ENCODE measurements around the gene IL15RA.
"Not testable (repeated sequence)": the region's sequence is repeated elsewhere in the genome, so short reads cannot be mapped to it uniquely, and the experiment has no call there.

IL15RA gene

GRCh38 chr10:5921746-5922145 lies 55.6 kb downstream of the IL15RA start:
- no peak for DNase-seq (ENCODE audit: low read depth)

DNA sequence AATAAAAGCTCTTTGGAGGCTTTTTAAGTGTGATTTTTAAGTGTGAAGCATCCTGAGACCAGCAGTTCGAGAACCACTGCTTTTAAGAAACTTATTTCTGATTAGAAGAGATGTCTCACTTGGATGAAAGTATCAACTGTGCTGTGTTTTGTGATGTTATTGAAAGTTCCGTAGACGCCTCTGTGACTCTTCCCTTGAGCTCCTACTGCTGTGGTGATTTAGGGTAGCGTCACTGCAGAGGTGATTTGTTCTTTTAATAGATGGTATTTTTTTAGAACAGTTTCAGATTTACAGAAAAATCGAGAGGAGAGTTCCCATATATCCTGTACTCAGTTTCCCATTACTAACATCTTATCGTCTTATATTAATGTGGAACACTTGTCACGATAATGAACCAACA lies 57.8 kb downstream of the IL15RA start:
- no peak for DNase-seq (ENCODE audit: low read depth)

GRCh38 chr10:5918763-5919162 lies 58.6 kb downstream of the IL15RA start:
- DNase-seq (ENCODE audit: low read depth), result no peak

GRCh38 chr10:5917305-5917704 lies 60.0 kb downstream of the IL15RA start:
- DNase-seq (ENCODE audit: low read depth), result no peak

GRCh38 chr10:5915451-5915850 lies 61.9 kb downstream of the IL15RA start:
- no peak for DNase-seq (ENCODE audit: low read depth)

GRCh38 chr10:5913736-5914135 lies 63.6 kb downstream of the IL15RA start:
- no peak for DNase-seq (ENCODE audit: low read depth)

DNA sequence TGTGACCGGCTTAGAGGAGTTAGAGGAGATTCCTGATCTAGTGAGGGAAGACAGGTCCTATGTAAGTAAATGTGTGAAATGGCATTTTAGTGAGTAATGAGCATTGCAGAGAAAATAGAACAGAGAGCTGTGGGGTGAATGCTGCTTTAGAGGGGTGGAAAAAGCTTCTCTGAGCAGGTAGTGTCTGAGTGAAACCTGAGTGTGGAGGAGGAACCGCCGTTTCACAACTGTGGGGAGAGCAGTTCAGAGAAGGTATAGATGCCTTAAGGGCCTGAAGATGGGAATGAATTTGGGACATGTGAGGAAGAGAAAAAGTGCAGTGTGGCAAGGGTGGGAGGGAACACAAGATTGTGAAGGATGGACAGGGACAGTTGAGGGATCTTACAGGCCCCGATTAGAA lies 65.7 kb downstream of the IL15RA start:
- DNase-seq (ENCODE audit: low read depth), result no peak

GRCh38 chr10:5910323-5911100 lies 66.8 kb downstream of the IL15RA start:
- DNase-seq (ENCODE audit: low read depth), result no peak

DNA sequence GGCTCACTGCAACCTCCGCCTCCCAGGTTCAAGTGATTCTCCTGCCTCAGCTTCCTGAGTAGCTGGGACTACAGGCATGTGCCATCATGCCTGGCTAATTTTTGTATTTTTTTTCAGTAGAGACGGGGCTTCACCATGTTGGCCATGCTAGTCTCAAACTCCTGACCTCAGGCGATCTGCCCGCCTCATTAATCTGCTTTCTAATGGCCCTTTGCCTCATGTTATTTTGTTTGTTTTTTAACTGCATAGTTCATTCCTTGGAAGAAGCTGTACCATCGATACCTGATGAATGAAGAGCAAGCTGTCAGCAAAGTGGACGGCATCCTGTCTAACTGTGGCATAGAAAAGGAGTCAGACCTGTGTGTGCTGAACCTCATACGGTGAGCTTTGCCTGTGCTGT lies 68.7 kb downstream of the IL15RA start:
- DNase-seq (ENCODE audit: low read depth), result not testable (repeated sequence)

DNA sequence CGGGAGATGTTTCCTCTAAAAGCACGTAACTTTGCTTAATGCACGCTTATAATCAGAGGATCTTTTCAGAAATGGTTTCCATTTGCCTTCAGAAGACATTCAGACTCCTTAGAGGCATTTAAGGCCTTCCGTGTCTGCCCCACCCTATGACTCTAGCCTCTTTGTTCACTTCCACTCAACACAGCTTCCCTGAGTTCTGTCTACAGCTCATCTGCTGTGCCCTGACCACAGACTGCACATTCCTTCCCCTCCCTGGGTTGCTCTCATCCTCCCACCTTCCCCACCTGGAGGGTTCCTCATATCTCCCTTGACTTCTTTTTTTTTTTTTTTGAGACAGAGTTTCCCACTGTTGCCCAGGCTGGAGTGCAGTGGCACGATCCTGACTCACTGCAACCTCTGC lies 70.7 kb downstream of the IL15RA start:
- DNase-seq (ENCODE audit: low read depth), result no peak

DNA sequence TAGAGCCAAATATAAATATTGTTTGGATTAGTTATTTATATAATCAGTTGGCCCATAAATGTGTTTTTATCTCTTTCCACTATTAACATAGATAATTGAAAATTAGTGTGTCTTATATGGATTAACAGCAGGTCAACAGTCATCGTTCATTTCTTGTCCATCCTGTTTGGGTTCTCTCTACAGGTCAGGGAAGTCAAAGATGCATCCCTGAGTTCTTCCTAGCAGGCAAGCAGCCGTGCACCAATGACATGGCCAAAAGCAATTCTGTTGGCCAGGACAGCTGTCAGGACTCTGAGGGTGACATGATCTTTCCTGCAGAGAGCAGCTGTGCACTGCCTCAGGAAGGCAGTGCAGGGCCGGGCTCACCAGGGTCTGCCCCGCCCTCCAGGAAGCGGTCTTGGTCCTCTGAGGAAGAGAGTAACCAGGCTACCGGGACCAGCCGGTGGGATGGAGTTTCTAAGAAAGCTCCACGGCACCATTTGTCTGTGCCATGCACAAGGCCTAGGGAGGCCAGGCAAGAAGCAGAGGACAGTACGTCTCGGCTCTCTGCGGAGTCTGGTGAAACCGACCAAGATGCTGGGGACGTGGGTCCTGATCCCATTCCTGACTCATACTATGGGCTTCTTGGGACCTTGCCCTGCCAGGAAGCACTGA lies 71.4 kb downstream of the IL15RA start:
- DNase-seq (ENCODE audit: low read depth), result no peak

GRCh38 chr10:5904227-5904626 lies 73.1 kb downstream of the IL15RA start:
- no peak for DNase-seq (ENCODE audit: low read depth)

DNA sequence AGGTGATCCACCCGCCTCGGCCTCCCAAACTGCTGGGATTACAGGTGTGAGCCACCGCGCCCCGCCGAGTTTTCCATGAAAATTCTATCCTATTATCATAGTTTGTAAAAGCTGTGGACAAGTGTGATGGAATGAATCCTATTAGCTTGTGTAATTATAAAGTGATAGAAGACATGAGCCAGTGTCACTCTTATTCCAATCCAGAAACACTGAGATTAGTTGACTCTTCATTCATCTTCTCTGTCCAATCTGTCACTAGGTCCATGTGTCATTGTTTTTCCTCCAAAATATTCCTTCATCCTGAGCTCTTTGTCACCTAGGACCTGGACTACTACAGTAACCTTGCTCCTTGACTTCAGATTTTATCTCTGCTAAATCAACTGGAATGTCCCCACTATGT lies 73.8 kb downstream of the IL15RA start:
- DNase-seq (ENCODE audit: low read depth), result no peak

GRCh38 chr10:5902511-5903274 lies 74.7 kb downstream of the IL15RA start:
- DNase-seq (ENCODE audit: low read depth), result no peak

Measured in activated T-helper 1 cell treated with Interleukin-2 at 50 U/mL for 16 hours (primary cell).